Measurements from ENCODE around the gene SLC15A2. TPM values are rescaled to one million over a fixed set of nuclear protein-coding genes. Genes with fewer than 3 reads are reported as not detected.

SLC15A2 gene
- total RNA-seq, 1 experiment from 2014 or later, result 2.4 TPM

- Histone ChIP-seq H3K79me2 (ENCODE audit: insufficient read depth, low read length) (no peaks in the 10 kb centered on the region), H3K9me3 (ENCODE audit: control insufficient read depth, low read depth, low read length) (no peaks in the 10 kb centered on the region), H2BK12ac (ENCODE audit: insufficient read length, low read depth, low read length) (no peak overlapping the region), H2BK5ac (ENCODE audit: insufficient read length, low read length) (no peak overlapping the region), H2AK5ac (ENCODE audit: insufficient read length, low read length) (no peak overlapping the region), H3K18ac (ENCODE audit: insufficient read length, low read depth, low read length) (no peak overlapping the region), H3K23ac (ENCODE audit: insufficient read length, low read depth, low read length) (no peak overlapping the region), H3K79me1 (ENCODE audit: insufficient read depth, low read depth, low read length, poor library complexity, severe bottlenecking) (no peaks in the 10 kb centered on the region), H2AFZ (ENCODE audit: low read length) (no peak overlapping the region), H4K5ac (ENCODE audit: insufficient read length, low read depth, low read length) (no peak overlapping the region), H3K56ac (ENCODE audit: insufficient read length, low read depth, low read length) (no peak overlapping the region), H3K27me3 (ENCODE audit: insufficient read depth, low read length) (no peaks in the 10 kb centered on the region), H4K8ac (replicated peaks; ENCODE audit: insufficient read length, low read depth, low read length) (no peak overlapping the region), H3K14ac (ENCODE audit: insufficient read depth, low read length) (no peak overlapping the region), H3K9ac (ENCODE audit: extremely low read depth, insufficient read length, low read length) (no peak overlapping the region), H2BK20ac (ENCODE audit: low read depth, low read length, poor library complexity, severe bottlenecking) (no peak overlapping the region), H3K27ac (ENCODE audit: insufficient read length, low read depth, low read length) (no peak overlapping the region), H4K20me1 (ENCODE audit: control insufficient read depth, insufficient read depth, insufficient read length) (no peaks in the 10 kb centered on the region), H3T11ph (ENCODE audit: low read length) (no peak overlapping the region), H4K91ac (ENCODE audit: insufficient read length, low read depth, low read length) (no peak overlapping the region), H3K4me1 (ENCODE audit: insufficient read depth, low read length) (no peaks in the 10 kb centered on the region), H3K4me2 (ENCODE audit: insufficient read depth, insufficient read length, low read length) (no peak overlapping the region), H3K4ac (ENCODE audit: low read depth, low read length) (no peak overlapping the region), H3K23me2 (ENCODE audit: insufficient read length, low read depth, low read length, poor library complexity, severe bottlenecking) (no peaks in the 10 kb centered on the region), H2BK15ac (ENCODE audit: low read depth, low read length) (no peak overlapping the region), H2BK120ac (ENCODE audit: low read depth, low read length, poor library complexity, severe bottlenecking) (no peak overlapping the region)
- no peak for DNase-seq
- TF ChIP-seq CTCF (conservative IDR thresholded peaks at IDR 0.05), result no peak
- no peak overlapping the region; a peak in 1 of 7 replicates for H3K27ac Mint-ChIP-seq
- H3K27me3 Mint-ChIP-seq (ENCODE audit: low read depth), result no peaks in the 10 kb centered on the region
- no CpG with 5 or more reads among the region's 3 CpGs for WGBS (ENCODE audit: extremely low coverage, insufficient read length, low lambda C conversion rate)
- no peaks in the 10 kb centered on the region for H3K4me1 Mint-ChIP-seq
- no peak overlapping the region for H3K4me3 Mint-ChIP-seq
- peaks cover 0 to 2% of the 10 kb centered on the region in 2 experiments; a peak in 1 of 5 replicates for H3K9me3 Mint-ChIP-seq
- H3K36me3 Mint-ChIP-seq (ENCODE audit: insufficient read depth in 1 of 3, low read depth in 3 of 3), result peaks cover 0 to 7% (median 4%) of the 10 kb centered on the region in 3 experiments; a peak in 4 of 7 replicates
Observed at GRCh38 chr3:121924734-121925133, 30.5 kb downstream of the SLC15A2 start.

All from H9 (cell line).